GM12874 (cell line): ENCODE results near the gene EPB42.

Source experiments
- CTCF ChIP-seq: IDR thresholded peaks from 2 replicates; pipeline ENCODE4 v1.5.1; 2011; ENCODE audit warnings: low read depth, mild to moderate bottlenecking, control low read depth, low read length, moderate library complexity; ENCODE audit not compliant: insufficient read depth

The EPB42 gene

GRCh38 chr15:43187544-43188155, 33.2 kb downstream of the EPB42 start:
- peak; percentile 44; the same call in 1 of the 2 replicates for TF ChIP-seq CTCF

GRCh38 chr15:43186003-43186353, 34.8 kb downstream of the EPB42 start:
- TF ChIP-seq CTCF: no peak

- TF ChIP-seq CTCF: peak; percentile 66
These were observed 35.4 kb downstream of the EPB42 start, which contains the start of gene CCNDBP1 for GRCh38 chr15:43185157-43186002. CCNDBP1 (plus strand) TSS chr15:43185403; CDS start chr15:43185499, 96 bp downstream.

- no peak for TF ChIP-seq CTCF
These were observed 36.3 kb downstream of the EPB42 start for GRCh38 chr15:43184407-43185124.

- TF ChIP-seq CTCF: no peak
These were observed 37.5 kb downstream of the EPB42 start for GRCh38 chr15:43183270-43183669.

- TF ChIP-seq CTCF: no peak
These were observed 50.9 kb downstream of the EPB42 start for GRCh38 chr15:43169888-43170287.

- no peak for TF ChIP-seq CTCF
These were observed 52.4 kb downstream of the EPB42 start for GRCh38 chr15:43168192-43169107.
